Stimulated activated CD8-positive, alpha-beta memory T cell treated with anti-CD3 and anti-CD28 coated beads, Interleukin-15, amount 100 ng/mL, for 4 hours (primary cell): Measurements from ENCODE around the gene AMN.
A peak's percentile ranks its signal among the peaks of the same experiment; 100 is the strongest.
"Not testable (repeated sequence)": the region's sequence is repeated elsewhere in the genome, so short reads cannot be mapped to it uniquely, and the experiment has no call there.

Source experiments
- DNase-seq, 2 donors: peaks; one replicate each; pipeline ENCODE4 v3.0.0-alpha.2; 2020; ENCODE audit warnings: low read depth in 2 of 2

The AMN gene

DNA sequence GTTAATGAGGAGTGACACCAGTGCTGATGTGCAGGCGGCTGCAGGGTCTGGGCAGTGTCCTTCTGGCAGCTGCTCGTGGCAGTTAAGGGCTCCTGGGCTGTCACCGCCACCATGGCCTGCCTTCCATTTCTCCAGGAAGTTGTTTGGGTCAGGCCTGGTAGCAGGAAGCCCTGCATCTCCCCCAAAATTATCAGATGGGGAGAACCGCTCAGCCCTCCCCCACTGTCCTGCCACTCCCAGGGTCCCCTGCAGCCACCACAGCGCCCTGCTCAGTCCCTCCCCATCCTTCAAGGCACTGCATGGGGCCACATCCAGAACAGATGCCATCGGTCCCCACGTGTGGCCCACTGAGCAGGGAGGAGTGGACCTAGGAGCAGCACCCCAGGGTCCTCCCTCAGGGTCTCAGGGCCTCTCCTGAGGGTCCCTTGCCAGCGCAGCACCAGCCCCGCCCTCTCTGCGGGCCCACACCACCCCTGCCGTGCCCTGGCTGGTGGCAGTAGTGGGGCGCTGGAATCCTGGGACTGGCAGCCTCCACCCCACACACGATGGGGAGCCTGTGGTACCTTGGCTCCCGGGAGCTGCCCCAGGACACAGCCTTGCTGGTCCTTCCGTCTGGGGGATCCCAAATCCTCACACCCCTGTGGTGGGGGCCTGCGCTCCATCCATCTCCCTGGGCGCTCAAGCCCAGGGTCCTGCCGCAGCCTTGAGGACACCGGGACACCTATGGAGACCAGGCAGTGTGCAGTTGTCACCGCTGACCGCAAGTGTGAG, 10.3 kb upstream of the AMN start:
- DNase-seq = no peak

DNA sequence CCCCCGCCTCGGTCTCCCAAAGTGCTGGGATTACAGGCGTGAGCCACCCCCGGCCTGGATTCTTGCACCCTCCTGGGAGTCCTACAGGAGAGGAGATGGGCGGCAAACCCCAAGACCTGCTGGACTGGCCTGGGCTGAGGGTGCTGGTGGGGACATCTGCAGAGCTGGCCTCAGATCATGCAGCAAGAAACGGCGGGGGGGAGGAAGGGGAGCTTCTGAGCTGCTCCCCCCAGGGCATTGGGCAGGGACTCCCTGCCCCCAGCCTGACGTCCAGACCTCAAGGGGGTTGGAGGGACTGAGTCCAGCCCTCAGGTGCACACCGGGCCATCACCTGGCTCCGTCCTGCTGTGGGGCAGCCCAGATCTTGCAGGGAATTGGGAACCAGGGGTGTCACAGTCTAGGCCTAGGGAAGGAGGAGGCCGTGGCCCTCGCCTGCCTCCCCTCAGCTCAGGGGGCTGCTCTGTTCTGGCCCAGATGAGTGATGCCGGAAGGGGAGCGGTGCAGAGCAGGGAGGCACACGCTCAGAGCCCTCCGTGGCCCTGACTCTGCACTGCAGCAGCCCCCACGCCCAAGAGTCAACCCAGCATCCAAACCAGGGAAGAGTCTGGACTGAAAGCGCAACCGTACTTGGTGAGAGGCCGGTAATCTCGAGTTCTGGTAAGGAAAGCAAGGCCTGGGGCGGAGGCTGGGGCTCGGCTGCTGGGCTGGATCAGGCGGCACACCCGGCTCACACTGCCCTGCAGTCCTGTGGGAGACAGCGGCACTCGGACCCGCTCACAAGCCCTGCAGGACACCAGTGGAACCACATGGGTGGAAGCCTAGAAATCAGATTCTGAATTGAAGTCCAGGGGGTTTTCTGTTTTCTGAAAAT, 8.9 kb upstream of the AMN start:
- DNase-seq = no peak

DNA sequence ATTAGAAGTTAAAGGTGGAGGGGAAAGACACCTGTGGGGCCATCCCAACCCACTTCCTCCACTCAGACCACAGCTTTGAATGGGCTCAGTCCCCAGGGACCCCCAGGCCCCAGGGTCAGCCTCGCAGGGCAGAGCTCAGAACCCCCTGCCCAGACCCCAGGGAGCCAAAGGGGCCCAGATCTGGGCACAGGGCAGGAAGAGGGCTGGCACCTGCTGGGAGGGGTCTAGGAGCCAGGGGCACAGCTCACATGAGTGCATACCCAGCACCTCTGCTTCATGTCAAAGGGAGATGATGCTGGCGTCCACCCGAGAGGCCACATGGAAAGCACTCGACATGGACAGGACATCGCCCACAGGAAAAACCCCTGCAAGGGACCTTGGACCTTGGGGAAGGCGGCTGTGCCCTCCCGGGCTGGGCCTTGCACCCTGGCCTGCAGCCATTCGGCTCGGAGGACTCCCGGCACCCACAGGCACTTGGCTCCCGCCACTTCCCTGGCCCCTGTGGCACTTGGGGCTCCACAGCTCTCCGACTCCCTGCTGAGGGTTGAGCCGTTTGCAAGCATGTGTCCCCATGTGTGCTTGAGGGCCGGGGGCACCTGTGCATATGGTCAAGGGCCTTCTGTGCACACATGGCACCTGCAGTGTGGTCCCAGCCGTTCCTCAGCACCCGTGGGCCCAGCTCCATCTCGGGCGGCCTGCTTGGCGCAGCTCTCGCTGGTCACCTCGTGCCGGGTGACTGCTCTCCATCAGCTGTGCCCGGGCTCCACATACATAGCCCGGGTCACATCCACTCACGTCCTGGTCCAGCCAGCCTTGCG, 7.8 kb upstream of the AMN start:
- no peak for DNase-seq

DNA sequence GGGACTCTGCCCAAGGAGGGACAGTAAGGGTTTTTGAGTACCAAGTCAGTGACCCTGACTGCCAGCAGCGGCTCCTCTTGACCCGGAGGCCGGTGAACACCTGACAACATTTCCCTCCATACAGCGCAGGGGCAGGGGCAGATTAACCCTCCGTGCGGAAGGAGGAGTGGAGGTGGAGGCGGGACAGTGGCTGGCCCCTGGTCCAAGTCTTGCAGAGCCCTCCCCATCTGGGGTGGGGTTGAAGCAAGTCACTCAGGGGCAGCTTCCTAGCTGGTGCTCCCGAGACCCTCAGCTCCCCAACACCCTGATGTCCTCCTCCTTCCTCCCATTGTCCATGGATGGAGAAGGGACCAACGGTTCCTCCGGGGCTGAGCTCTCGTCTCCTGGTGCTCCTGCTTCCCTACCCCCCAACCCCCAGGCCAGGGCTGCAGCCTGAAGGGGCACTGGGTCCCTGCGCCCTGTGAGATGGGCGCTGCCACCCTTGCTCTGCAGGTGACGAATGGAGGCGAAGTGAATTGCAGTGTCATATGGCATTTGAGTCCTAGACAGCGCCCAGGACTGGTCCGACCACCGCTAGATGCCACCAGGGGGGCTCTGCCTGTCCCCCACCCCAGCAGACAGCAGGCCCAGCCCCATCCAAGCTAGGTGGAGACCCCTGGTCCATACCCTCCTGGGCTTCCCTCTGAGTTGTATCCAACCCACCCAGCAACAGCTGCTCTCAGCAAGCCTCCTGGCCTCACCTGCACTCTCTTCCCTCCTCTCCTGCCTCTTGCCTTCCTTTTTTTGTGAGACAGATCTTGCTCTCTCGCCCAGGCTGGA, 7.0 kb upstream of the AMN start:
- DNase-seq = no peak

DNA sequence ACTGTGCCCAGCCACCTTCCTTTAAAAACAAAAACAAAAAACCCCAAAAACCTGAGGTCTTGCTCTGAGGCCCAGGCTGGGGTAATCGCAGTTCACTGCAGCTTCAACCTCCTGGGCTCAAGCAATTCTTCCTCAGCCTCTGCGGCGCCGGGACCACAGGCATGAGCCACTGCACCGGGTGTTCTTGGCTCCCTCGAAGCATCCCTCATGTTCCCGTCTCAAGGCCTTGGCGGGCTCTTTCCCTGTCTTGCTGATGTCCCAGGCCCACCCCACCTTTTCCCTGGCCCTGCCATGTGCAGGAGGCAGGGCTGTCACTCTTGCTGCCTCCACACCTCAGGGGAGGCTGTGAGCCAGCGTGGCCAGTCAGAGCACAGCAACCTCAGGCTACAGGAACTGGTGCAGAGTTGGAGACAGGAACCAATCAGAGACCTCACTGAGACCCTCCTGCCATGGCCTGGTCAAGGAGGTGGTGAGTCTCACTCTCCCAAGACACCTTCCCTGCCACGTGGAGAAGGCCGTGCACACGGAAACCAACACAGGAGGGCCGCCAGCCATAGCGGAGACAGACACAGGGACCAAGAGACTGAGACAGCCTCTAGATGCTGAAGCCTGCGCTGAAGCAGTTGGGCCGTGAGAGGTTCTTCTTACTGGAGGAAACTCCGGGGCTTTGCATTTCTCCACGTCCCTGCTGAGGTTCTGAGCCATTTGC, 6.0 kb upstream of the AMN start:
- no peak for DNase-seq

DNA sequence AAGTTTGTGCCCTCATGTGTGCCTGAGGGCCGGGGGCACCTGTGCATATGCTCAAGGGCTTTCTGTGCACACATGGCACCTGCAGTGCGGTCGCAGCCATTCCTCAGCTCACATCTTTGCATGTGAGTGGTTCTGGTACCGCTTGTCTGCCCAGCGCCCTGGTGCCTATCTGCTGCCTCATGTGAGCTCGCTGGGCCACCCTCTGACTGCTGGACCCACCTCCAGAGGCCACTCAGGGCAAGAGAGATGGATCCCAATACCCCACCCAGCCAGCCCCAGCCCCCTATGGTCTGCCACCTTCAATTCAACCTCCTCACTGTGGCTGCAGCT, 5.4 kb upstream of the AMN start:
- DNase-seq = no peak

DNA sequence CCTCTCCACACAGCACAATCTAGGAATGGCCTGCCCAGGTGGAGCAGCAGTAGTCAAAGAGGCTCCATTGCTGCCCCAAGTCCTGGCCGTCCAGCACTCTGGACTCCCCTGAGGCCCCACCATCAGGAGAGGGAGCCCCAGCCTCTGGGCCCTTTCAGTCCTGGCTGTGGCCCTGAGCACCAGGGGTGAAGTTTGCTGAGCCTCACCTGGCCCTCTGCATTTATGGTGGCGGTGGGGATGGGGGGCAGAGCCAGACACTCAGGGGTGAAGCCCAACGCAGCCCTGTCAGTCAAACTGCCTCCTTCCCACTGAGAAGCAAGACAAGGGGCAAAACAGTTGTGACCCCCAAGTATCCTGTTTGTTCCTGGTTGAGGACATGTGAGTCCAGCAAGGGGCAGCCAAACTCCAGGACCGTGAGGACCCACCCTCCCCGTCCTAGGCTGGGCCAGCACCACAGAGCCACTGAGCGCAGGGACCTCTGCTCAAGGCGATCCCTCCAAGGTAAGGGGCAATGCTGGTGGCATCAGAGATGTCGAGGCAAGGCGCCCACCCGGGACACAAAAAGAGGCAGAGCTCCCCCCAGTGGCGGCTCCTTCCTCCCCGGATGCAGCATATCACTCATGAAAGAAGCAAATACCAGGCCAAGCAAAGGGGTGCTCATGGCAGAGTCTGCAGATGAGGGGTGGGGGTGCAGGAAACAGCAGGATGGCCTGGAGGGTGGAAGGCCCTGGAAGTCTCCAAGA, 4.8 kb upstream of the AMN start:
- DNase-seq = peak; percentile 21 to 32

DNA sequence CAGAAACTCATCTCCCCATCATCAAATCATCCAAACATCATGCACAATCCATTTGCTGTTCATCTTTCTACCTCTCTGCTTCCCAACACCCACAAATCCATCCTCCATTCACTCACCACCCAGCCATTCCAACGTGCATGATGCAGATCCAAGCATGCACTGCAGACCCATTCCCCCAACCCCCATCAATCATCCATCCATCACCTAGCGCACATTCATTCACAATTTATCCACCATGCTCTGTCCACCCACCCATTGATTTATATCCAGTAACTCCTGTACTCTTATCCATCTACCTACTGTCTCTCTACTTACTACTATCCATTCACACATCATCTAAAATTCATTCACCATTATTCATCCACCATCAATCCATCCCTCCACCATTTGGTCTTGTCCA, 4.0 kb upstream of the AMN start:
- DNase-seq = no peak

DNA sequence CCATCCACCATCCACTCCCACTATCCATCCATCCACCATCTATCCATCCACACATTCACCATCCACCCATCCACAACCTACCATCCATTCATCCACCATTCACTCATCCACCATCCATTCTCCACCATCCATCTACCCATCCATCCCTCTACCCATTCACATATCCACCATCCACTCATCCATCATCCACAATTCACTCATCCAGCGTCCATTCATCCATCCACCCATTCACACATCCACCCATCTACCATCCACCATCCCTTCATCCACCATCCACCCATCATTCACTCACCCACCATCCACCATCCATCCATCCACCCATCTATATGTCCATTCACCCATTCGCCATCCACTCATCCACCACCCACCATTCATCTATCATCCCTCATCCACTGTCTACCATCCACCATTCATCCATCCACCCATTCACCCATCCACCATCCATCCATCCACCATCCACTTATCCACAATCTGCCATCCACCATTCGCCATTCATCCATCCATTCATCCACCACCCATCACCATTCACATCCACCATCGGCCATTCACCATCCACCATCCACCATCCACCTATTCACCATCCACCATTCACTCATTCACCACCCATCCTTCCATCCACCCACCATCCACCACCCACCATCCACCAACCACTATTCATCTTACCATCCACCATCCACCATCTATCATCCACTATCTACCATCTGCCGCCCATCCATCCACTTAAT, 2.0 kb upstream of the AMN start:
- no peak for DNase-seq

DNA sequence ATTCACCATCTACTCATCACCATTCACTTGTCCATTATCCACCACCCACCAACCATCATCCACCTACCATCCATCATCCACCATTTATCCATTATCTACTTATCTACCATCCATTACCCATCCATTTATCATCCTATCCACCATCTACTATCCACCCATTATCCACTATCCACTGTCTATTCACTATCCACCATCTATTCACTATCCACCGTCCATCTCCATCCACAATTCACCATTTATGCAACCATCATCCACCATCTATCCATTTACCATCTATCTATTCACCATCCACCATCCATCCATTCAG, 1.5 kb upstream of the AMN start:
- no peak for DNase-seq

DNA sequence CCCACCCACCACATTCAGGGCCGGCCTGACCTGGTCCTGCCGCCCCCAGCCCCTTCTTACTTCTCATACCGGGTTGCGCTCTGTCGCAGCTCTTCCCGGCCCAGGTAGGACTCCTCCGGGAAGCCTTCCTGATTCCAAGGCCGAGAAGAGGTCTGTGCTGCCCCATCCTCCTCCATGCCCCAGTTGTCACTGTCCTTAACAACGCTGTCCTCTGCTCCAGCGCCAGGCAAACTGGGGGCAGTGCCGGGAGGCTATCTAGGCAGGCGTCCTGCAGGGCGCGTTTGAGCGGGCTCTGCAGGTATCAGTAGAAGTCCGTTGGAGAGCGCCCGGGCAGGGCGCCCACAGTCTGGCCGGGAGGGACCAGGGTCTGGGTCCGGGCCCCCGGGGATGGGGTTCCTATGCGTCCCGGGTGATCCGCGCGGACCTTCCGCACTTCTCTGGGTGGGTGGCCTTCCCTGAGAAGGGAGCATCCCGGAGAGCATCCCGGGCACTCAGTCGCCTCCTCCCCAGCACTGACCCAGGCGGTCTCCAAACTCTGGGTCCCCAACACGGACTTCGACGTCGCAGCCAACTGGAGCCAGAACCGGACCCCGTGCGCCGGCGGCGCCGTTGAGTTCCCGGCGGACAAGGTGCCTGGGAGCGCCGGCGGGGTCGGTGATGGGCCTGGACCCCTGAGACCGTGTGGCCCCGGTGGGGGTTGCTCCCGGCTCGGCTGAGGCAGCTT, 900 bp downstream of the AMN start:
- DNase-seq = no peak

DNA sequence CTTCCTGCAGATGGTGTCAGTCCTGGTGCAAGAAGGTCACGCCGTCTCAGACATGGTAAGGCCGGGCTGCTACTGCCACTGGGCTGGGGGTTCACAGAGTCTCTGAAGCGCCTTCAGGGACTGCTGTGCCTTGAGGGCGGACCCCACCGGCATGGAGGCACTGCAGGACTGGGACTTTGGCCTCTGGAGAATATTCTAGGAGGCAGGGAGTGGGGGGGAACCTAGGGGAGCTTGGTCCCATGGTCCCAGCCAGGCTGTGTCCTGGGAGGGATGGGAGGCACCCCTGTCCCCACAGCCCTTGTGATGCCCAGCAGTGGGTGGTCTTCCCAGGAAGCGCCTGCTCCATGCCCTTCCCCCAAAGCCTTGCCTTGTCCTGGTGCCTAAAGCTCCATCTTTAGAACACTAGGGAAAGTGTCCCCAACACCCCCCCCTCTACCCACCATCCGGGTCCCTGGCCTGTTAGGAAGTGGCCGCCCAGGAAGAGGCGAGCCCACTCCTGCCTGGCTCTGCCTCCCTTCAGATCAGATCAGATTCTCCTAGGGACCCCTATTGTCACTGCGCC, 1.5 kb downstream of the AMN start:
- no peak for DNase-seq

DNA sequence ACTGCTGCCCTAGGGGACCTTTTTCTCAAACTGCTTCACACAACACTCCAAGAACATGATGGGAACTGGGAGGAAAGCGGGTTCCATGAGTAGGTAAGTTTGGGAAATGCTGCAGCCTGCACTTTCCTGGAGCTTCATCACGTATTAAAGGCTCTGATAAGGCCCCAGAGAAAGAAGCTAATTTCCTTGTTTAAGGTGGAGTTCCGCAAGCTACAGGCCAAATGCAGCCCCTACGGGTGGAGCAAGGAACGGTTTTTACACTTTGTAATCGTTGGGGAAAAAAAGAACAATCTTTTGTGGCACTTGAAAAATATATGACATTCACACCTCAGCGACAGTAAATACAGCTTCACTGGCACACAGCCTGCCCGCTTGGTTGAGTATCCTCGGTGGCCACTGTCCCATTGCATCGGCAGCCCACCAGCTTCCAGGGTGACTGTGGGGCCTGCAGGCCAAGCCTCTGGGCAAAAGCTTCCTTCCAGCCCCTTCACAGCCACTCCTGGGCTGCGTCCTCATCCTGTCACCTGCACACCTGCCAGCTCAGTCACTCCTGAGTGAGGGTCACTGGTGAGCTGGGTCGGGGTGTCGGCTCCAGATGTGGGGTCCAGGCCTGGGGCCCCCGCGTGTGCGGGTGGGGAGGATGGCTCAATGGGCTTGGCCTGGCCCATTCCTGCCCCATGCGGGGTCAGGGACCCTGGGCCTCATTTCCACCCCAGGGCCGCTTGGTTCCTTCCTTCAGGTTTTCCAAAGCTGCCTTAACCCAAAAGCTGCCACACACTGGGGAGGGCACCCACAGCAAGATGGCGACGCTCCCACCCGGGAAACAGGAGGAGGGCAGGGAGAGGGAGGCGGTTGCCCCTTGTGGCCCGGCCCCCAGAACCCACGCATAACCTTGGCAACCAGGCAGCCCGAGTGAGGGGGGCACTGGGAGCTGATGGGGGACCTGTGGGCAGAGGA, 2.4 kb downstream of the AMN start:
- DNase-seq = no peak

DNA sequence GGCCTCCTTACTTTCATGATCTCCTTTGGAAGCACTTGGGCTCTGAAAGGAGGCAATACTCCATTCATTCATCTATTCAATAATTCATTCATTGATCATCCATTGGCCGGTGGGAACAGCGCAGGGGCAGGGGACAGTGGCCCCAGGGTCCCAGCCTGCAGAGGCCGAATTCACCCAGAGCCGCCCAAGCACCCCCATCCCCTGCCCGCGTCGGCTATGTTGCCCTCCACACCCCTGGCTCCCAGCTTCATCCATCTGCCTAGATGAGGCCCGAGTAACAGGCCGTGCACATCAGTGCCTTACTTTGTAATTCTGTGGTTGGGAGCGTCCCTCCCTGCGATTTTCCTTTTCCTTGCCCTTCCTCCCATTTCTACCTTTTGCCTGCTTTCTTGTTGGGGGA, 3.2 kb downstream of the AMN start:
- no peak for DNase-seq

DNA sequence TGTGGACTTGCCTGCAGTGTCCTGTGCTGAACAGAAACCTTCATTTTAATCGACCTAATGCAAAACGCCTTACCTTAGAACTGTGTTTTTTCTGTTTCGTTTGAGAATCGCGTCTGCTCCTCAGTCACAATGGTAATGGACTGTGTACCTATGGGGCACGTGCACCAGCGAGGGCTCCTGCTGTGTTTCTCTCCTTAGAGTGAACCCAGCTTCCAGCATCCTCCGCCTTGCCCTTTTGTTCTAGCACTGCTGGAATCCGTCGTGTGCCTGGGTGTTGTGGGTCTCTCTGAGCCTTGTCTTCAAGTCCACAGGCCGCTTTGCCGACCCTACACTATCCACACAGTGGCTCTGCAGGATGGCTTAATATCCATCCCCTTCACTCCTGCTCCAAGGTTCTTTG, 3.6 kb downstream of the AMN start:
- DNase-seq = no peak

DNA sequence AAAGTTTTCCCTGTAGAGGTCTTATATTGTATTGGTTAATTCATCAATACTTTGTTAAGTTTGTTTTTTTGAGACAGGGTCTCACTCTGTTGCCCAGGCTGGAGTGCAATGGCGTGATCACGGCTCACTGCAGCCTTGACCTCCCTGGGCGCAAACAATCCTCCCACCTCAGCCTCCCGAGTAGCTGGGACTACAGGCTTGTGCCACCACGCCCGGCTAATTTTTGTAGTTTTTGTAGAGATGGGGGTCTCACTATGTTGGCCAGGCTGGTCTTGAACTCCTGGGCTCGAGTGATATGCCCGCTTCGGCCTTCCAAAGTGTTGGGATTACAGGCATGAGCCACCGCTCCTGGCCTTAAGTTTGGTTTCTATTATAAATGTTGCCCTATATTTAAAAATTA, 4.4 kb downstream of the AMN start:
- DNase-seq = not testable (repeated sequence)

DNA sequence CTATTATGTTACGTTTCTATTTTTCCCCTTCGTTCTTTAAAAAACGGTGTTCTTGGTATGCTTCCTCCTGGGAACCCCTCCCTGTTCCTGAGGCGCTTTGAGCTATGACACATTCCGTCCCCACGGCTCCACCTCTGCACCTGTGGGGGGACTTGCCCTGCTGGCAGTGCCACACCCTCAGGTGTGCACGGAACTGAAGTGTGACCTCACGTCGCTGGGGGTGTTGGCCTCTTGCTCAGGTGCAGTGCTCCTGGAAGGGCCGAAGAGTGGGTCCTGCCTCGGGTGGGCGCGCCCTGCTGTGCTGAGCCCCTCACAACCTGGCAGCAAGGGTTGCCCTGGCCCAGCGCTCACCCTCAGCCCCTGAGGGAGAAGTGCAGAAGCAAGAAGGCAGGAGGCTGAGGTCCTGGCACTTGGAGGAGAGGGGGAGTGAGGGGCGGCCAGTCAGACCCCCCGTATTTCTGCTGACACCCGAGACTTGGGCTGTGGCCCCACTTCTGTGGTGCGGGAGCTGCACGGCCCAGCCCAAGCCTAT, 4.9 kb downstream of the AMN start:
- DNase-seq = no peak
